ENCODE results near the gene MRPS9.

MRPS9 gene

GRCh38 chr2:105149272-105149671 is 111.4 kb downstream of the MRPS9 start:
- Histone ChIP-seq H3K9me3 (no peaks in the 10 kb centered on the region), H3K27me3 (peaks cover 0 to 31% of the 10 kb centered on the region in 2 donors), H3K36me3 (no peaks in the 10 kb centered on the region), H3K27ac (no peak overlapping the region), H3K4me3 (no peak overlapping the region), H3K4me1 (peaks cover 0 to 4% (median 2%) of the 10 kb centered on the region in 4 donors)
- intact Hi-C loops (cut with DNase I; ENCODE audit: low total_unique reads) = no loop called here
- no peak for TF ChIP-seq CTCF (IDR thresholded peaks at IDR 0.05)
- no peak for DNase-seq
